Activated naive CD8-positive, alpha-beta T cell treated with anti-CD3 and anti-CD28 coated beads, Interleukin-2, amount 50 U/mL, for 16 hours (primary cell): ENCODE results near the gene PCDH19.

Experiments used
- DNase-seq: peaks from one replicate; pipeline ENCODE4 v3.0.0-alpha.2; 2020; ENCODE audit warnings: low read depth, low spot score

Gene PCDH19

DNA sequence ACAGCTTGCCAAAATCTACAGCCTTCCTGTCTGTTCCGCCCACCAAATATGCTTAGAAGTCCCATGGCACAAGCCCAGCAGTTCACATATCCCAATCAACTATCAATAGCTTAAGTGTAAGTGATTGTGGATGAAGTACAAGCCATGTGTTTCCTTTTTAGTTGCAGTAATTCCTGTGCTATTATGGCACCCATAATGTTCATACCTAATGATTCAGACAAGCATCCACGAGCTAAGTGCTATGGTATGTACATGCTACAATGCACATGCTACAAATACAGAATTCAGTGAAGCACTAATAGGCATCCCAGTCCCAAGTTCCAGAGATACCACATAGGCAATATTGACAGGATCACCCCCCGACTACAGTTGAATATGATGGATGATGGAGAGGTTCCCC, 94.5 kb downstream of the PCDH19 start:
- DNase-seq, result no peak

DNA sequence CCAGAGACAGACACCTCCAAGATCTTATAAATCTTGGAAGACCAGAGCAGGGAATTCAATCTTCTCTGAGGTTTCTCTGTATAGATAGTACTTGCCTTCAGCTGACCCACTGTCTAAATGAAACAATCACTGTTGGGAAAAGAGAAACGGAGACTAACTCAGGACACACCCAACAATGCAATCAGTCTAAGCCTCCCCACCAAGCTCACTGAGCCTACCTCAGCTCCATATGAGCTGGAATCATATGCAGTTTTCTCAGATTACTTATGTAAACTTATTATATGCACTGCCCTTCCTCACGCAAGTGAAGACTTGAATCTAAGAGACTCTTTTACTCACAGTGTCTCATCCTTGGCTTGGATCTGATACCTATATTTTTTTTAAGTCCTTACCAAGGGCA, 110.5 kb downstream of the PCDH19 start:
- DNase-seq, result no peak

DNA sequence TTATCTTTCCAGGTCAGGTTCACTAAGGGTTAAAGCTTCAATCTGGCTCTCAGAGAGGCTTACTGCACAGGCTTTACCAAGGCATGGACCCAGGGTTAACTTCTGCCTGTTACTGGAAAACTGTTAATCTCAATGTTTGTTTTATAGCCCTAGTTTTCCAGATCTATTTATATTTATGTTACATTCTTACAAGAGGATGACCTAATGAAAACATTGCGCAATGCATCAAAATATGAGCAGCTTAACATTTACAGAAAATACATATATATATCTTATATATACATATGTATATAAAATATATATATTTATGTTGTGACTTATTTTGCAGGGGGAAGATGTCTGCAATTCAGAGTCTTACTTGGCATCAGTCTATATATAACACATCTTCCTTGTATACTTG, 112.3 kb downstream of the PCDH19 start:
- no peak for DNase-seq

DNA sequence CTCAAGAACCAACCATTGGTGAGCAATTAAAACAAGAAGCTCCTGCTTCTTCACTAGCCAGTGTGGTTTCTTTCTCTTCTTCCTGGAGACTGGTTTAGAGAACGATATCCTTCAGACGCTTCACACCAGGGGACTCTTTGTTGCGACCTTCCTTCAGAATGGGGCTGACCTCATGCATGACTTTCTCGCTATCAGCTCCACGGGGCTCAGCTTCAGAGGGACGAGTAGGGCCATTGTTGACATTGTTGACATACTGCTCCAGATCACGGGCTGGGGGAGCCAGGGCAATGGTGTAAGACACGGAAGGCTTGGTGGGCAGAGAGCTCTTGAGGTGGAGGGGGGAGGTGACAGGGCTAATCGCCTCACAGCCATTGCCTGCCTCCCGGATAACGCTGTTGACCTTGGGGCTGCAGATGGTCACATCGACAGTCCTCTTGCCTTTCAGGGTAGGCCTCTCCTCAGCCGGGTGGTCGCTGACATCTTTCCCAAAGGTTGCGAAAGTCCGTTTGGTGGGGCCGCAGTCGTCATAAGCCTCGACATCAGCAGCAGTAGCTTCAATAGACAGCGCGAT, 113.8 kb downstream of the PCDH19 start:
- no peak for DNase-seq

- DNase-seq, result no peak
These were observed 115.1 kb downstream of the PCDH19 start for GRCh38 chrX:100294965-100295364.

DNA sequence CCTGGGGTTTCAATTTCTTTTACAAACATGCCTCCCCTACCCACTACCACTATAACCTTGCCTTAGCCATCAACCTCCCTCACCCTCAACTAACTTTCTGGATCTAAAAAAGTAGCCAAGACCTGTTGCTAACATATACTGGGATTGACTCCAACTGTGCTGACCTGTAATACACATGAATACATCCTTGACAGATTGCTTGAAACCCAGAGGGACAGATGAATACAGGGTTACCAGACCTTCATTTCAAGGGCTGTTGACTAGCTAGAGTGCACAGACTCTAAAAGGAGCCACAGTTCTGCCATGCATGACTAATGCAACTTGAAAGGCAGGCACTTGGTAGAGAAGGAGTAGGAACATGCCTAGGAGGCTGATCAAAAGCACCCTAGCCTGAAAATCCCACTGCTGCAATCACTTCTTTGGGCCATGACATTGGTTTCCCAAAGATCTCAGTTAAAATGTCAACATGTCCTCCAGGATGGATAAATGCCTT, 121.0 kb downstream of the PCDH19 start:
- DNase-seq, result no peak

DNA sequence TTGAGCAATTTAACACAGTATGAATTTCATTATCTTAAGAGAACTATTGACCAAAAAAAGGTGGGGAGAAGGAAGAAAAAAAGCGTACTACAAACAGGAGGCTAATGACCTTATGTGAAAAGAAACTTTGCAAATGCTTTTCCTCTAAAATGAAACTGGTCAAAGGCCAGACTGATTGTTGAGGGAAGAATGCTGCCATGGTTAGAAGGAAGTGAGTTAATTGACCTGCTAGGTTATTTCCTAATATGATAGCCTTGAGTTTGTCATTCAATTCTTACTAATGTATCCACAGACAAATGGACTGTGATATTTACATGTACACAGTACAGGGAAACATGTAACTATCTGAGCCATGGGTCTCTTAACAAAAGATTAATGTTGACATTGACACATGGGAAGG, 132.8 kb downstream of the PCDH19 start:
- no peak for DNase-seq

GRCh38 chrX:100274916-100275315, 135.2 kb downstream of the PCDH19 start:
- no peak for DNase-seq

DNA sequence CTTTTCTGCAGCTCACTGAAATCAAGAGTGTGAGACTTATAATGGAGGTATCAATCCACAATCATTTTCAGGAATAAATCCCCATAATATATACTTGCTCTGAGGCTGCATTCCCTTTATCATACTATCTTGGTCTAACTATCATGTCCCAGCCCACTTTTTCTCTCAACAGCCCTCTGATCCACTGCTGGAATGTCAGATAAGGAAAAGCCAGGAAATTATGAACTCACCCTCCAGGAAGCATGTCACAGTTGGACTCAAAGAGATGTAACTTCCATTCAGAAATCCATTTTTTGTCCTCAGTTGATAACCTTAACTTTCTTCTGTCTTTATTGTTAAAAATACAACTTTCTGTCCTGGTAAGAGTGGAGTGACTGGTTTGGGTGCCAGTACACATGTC, 144.9 kb downstream of the PCDH19 start:
- no peak for DNase-seq

DNA sequence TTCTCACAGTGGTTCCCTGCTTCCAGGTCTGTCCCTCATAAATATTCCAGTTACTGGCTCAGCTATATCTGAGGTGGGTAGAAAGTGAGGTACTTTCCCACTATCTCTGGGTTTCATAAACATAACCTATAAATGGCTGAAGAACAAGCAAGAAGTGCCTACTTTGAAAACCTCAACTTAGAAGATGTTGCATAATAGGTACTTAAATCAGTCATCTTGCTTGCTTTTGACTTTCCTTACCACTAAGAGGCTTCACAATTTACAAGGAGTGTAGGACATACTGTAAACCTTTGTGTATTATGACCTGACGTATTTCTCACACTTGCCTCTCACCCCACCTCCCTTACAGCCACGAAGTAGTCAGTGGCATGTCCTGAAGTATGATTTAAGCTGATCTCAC, 145.9 kb downstream of the PCDH19 start:
- DNase-seq, result no peak

GRCh38 chrX:100263650-100264049, 146.4 kb downstream of the PCDH19 start:
- DNase-seq, result no peak

GRCh38 chrX:100248885-100249493, 161.1 kb downstream of the PCDH19 start:
- DNase-seq, result no peak

GRCh38 chrX:100247826-100248225, 162.2 kb downstream of the PCDH19 start:
- no peak for DNase-seq

- no peak for DNase-seq
These were observed 165.4 kb downstream of the PCDH19 start for GRCh38 chrX:100244681-100245080.
